GM19023 (cell line): ENCODE measurements around the gene PNPLA2.

Experiments used
- ATAC-seq: cut with Tn5 transposase; IDR thresholded peaks from one replicate; pipeline ENCODE4 v1.9.1; 2021; ENCODE audit warnings: mild to moderate bottlenecking, moderate library complexity; ENCODE audit not compliant: unreplicated experiment

PNPLA2 gene

GRCh38 chr11:818396-819128 lies at the start of gene PNPLA2:
Gene PNPLA2, plus strand, starts transcription at chr11:818914. Its CDS starts 805 bp downstream, at chr11:819719.
- ATAC-seq = no peak

GRCh38 chr11:769887-770641 lies 48.6 kb upstream of the PNPLA2 start:
- ATAC-seq = no peak

- ATAC-seq = no peak
Measured at GRCh38 chr11:770642-771616, 47.8 kb upstream of the PNPLA2 start.

GRCh38 chr11:771617-772204 lies 47.0 kb upstream of the PNPLA2 start:
- ATAC-seq = no peak

- ATAC-seq = no peak
Measured at GRCh38 chr11:772429-773390, 46.0 kb upstream of the PNPLA2 start.

GRCh38 chr11:773425-773824 lies 45.3 kb upstream of the PNPLA2 start:
- ATAC-seq = no peak

GRCh38 chr11:773830-774229 lies 44.9 kb upstream of the PNPLA2 start:
- no peak for ATAC-seq

- ATAC-seq = no peak
Measured at GRCh38 chr11:774873-775592, 43.7 kb upstream of the PNPLA2 start.

- ATAC-seq = no peak
Measured at GRCh38 chr11:776263-776560, 42.5 kb upstream of the PNPLA2 start.

- ATAC-seq = peak; percentile 53
Measured at GRCh38 chr11:776561-777287, 42.0 kb upstream of the PNPLA2 start.

GRCh38 chr11:777288-778255 lies 41.1 kb upstream of the PNPLA2 start, which contains the start of gene GATD1:
Gene GATD1, minus strand, starts transcription at chr11:777487. Its CDS starts 25 bp downstream, at chr11:777462.
- ATAC-seq = peak; percentile 80

GRCh38 chr11:778976-779954 lies 39.4 kb upstream of the PNPLA2 start:
- ATAC-seq = no peak

GRCh38 chr11:779955-780532 lies 38.7 kb upstream of the PNPLA2 start:
- ATAC-seq = no peak

GRCh38 chr11:782264-783174 lies 36.2 kb upstream of the PNPLA2 start:
- no peak for ATAC-seq

- no peak for ATAC-seq
Measured at GRCh38 chr11:783581-784015, 35.1 kb upstream of the PNPLA2 start.
